GM18498 (cell line): ENCODE results near the gene TUBA1A.
"Not testable (repeated sequence)": the region's sequence is repeated elsewhere in the genome, so short reads cannot be mapped to it uniquely, and the experiment has no call there.

ENCODE experiments used
- ATAC-seq: cut with Tn5 transposase; IDR thresholded peaks from one replicate; pipeline ENCODE4 v1.9.1; 2021; ENCODE audit warnings: mild to moderate bottlenecking, moderate library complexity; ENCODE audit not compliant: unreplicated experiment

Gene TUBA1A

GRCh38 chr12:49188916-49189367, at the start of gene TUBA1A:
Gene TUBA1A, minus strand, starts transcription at chr12:49189080. Its CDS starts 101 bp downstream, at chr12:49188979.
- ATAC-seq: peak; percentile 90

- no peak for ATAC-seq
These were observed 47.5 kb upstream of the TUBA1A start for GRCh38 chr12:49236423-49236822.

- no peak for ATAC-seq
These were observed 45.1 kb upstream of the TUBA1A start for GRCh38 chr12:49233842-49234526.

GRCh38 chr12:49232940-49233841, 44.3 kb upstream of the TUBA1A start:
- ATAC-seq: no peak

GRCh38 chr12:49231878-49232655, 43.2 kb upstream of the TUBA1A start:
- ATAC-seq: no peak

- no peak for ATAC-seq
These were observed 41.9 kb upstream of the TUBA1A start for GRCh38 chr12:49230805-49231194.

- ATAC-seq: no peak
These were observed 41.4 kb upstream of the TUBA1A start for GRCh38 chr12:49230176-49230804.

GRCh38 chr12:49228653-49229052, 39.8 kb upstream of the TUBA1A start:
- ATAC-seq: no peak

- no peak for ATAC-seq
These were observed 38.8 kb upstream of the TUBA1A start for GRCh38 chr12:49227713-49228112.

- ATAC-seq: no peak
These were observed 36.8 kb upstream of the TUBA1A start for GRCh38 chr12:49225576-49226166.

GRCh38 chr12:49223590-49224369, 34.9 kb upstream of the TUBA1A start:
- no peak for ATAC-seq

GRCh38 chr12:49223122-49223521, 34.2 kb upstream of the TUBA1A start:
- no peak for ATAC-seq

- ATAC-seq: no peak
These were observed 32.1 kb upstream of the TUBA1A start for GRCh38 chr12:49220972-49221371.

- no peak for ATAC-seq
These were observed 30.6 kb upstream of the TUBA1A start for GRCh38 chr12:49219417-49220026.

- no peak for ATAC-seq
These were observed 23.7 kb upstream of the TUBA1A start for GRCh38 chr12:49212572-49212971.

GRCh38 chr12:49210703-49211102, 21.8 kb upstream of the TUBA1A start:
- ATAC-seq: not testable (repeated sequence)

GRCh38 chr12:49208676-49209075, 19.8 kb upstream of the TUBA1A start:
- ATAC-seq: no peak

- ATAC-seq: no peak
These were observed 19.3 kb upstream of the TUBA1A start for GRCh38 chr12:49208146-49208545.

GRCh38 chr12:49206389-49206788, 17.5 kb upstream of the TUBA1A start:
- no peak for ATAC-seq
